CD4-positive, alpha-beta T cell (primary cell): ENCODE results near the gene HAX1. TPM values are rescaled to one million over a fixed set of nuclear protein-coding genes. Genes with fewer than 3 reads are reported as not detected.
"Not testable (repeated sequence)": the region's sequence is repeated elsewhere in the genome, so short reads cannot be mapped to it uniquely, and the experiment has no call there.

ENCODE experiments used
- ATAC-seq: fragments of 200-7000 bp; cut with Tn5 transposase; one replicate; pipeline ENCODE4 v1.10.0; 2022; ENCODE audit warnings: mild to moderate bottlenecking; ENCODE audit not compliant: poor library complexity
- CTCF ChIA-PET: fragments of 350-600 bp; sonication (Branson Sonifier 250); formaldehyde crosslinking; loops from one replicate; lab custom pipeline; 2021; ENCODE audit warnings: antibody characterized with exemption, inconsistent platforms; lab: Charles Lee
- POLR2A ChIA-PET: fragments of 350-600 bp; sonication (Branson Sonifier 250); formaldehyde crosslinking; loops from one replicate; lab custom pipeline; 2021; ENCODE audit warnings: antibody characterized with exemption, inconsistent platforms; lab: Charles Lee
- DNase-seq, 14 experiments: peaks; one replicate each; pipeline ENCODE4 v3.0.0-alpha.2; 2013 to 2020; ENCODE audit warnings: mixed read lengths in 2 of 14
- H3K27ac ChIP-seq, 2 donors: one replicate each; pipeline versions ENCODE4 v1.5.1 to v1.7.0; 2013; ENCODE audit warnings: low read length in 2 of 2, low read depth in 1 of 2, mild to moderate bottlenecking in 1 of 2
- H3K27me3 ChIP-seq, 2 experiments: 1 replicate in 1 of 2; 2 replicates in 1 of 2; pipeline versions ENCODE4 v1.6.1 to v1.7.0; 2013; ENCODE audit warnings: low read length in 2 of 2, control low read depth in 1 of 2, mild to moderate bottlenecking in 1 of 2, moderate library complexity in 1 of 2; ENCODE audit not compliant: insufficient read depth in 2 of 2, control insufficient read depth in 1 of 2
- H3K36me3 ChIP-seq: one replicate; pipeline ENCODE4 v1.6.1; 2013; ENCODE audit warnings: low read length, control low read depth; ENCODE audit not compliant: insufficient read depth
- H3K4me1 ChIP-seq: one replicate; pipeline ENCODE4 v1.6.1; 2013; ENCODE audit warnings: low read length, control low read depth; ENCODE audit not compliant: insufficient read depth
- H3K4me3 ChIP-seq: one replicate; pipeline ENCODE4 v1.5.1; 2013; ENCODE audit warnings: mild to moderate bottlenecking, low read length, moderate library complexity
- H3K9me3 ChIP-seq, 2 experiments: 1 replicate in 1 of 2; 2 replicates in 1 of 2; pipeline versions ENCODE4 v1.6.1 to v1.7.0; 2013; ENCODE audit warnings: low read length in 2 of 2, mild to moderate bottlenecking in 2 of 2, control low read depth in 1 of 2, moderate library complexity in 1 of 2; ENCODE audit not compliant: control insufficient read depth in 1 of 2, insufficient read depth in 1 of 2
- H3K27ac Mint-ChIP-seq: one replicate; pipeline ENCODE4 v1.8.0; 2020; ENCODE audit warnings: mixed read lengths
- H3K27me3 Mint-ChIP-seq: one replicate; pipeline ENCODE4 v1.8.0; 2021; ENCODE audit warnings: mixed read lengths
- H3K36me3 Mint-ChIP-seq: one replicate; pipeline ENCODE4 v1.8.0; 2021; ENCODE audit warnings: low read depth, mixed read lengths
- H3K4me1 Mint-ChIP-seq: one replicate; pipeline ENCODE4 v1.8.0; 2021; ENCODE audit warnings: low read depth, mixed read lengths
- H3K4me3 Mint-ChIP-seq: one replicate; pipeline ENCODE4 v1.8.0; 2020; ENCODE audit warnings: mild to moderate bottlenecking, mixed read lengths
- H3K9me3 Mint-ChIP-seq: one replicate; pipeline ENCODE4 v1.8.0; 2020; ENCODE audit warnings: mixed read lengths
- intact Hi-C, 2 experiments: fragments of 100-400 bp; cut with DNase I in 1 of 2; cut with micrococcal nuclease in 1 of 2; formaldehyde crosslinking; loops; one replicate each; pipeline versions ENCODE4 v1.15.1 to v1.9.0; 2023 to 2025; cut with DNase I, micrococcal nuclease
- total RNA-seq, 174 experiments: library from RNA in 2 of 174; stranded (reverse) in 2 of 174; gene quantifications; one replicate each; pipeline ENCODE4 v1.2.3 and lab custom pipeline; 2021 to 2026
- TF ChIP-seq, protein P1 (sequence below): fragments of 200-600 bp; IDR thresholded peaks from one replicate; pipeline ENCODE4 v1.8.0; 2022; ENCODE audit warnings: antibody characterized with exemption, mild to moderate bottlenecking

The HAX1 gene
- total RNA-seq, 2 experiments from 2014 or later = 57.5 to 62.5 TPM

DNA sequence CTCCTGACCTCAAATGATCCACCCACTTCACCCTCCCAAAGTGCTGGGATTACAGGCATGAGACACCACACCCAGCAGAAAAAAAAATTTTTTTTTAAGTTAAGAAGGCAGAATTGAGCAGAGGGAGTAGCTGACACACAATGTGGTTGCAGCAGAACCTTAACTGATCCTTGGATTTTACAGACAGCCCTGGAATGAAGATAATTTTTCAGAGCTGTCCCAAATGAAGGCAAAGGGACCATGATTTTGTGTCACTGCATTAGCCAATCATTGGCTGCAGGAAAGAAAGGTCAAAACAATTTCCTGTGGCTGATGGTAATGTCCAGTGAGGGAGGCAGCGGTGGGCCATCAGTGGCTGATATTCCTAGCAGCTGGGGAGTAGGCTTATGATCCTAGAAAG is 29.2 kb downstream of the HAX1 start:
- Histone ChIP-seq H3K36me3 (no peaks in the 10 kb centered on the region), H3K27me3 (no peaks in the 10 kb centered on the region), H3K9me3 (peaks cover 0 to 6% of the 10 kb centered on the region in 2 experiments), H3K27ac (no peak overlapping the region), H3K4me3 (no peak overlapping the region), H3K4me1 (no peaks in the 10 kb centered on the region)
- DNase-seq (no peak), ATAC-seq (no peak)
- ChIA-PET CTCF (no interaction called here), POLR2A (no interaction called here)
- Mint-ChIP-seq H3K4me3 (no peak overlapping the region), H3K36me3 (no peaks in the 10 kb centered on the region), H3K4me1 (no peaks in the 10 kb centered on the region), H3K27me3 (no peaks in the 10 kb centered on the region), H3K27ac (no peak overlapping the region), H3K9me3 (no peaks in the 10 kb centered on the region)
- TF ChIP-seq, protein P1, sequence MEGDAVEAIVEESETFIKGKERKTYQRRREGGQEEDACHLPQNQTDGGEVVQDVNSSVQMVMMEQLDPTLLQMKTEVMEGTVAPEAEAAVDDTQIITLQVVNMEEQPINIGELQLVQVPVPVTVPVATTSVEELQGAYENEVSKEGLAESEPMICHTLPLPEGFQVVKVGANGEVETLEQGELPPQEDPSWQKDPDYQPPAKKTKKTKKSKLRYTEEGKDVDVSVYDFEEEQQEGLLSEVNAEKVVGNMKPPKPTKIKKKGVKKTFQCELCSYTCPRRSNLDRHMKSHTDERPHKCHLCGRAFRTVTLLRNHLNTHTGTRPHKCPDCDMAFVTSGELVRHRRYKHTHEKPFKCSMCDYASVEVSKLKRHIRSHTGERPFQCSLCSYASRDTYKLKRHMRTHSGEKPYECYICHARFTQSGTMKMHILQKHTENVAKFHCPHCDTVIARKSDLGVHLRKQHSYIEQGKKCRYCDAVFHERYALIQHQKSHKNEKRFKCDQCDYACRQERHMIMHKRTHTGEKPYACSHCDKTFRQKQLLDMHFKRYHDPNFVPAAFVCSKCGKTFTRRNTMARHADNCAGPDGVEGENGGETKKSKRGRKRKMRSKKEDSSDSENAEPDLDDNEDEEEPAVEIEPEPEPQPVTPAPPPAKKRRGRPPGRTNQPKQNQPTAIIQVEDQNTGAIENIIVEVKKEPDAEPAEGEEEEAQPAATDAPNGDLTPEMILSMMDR = no peak
- intact Hi-C loops = no loop called here

DNA sequence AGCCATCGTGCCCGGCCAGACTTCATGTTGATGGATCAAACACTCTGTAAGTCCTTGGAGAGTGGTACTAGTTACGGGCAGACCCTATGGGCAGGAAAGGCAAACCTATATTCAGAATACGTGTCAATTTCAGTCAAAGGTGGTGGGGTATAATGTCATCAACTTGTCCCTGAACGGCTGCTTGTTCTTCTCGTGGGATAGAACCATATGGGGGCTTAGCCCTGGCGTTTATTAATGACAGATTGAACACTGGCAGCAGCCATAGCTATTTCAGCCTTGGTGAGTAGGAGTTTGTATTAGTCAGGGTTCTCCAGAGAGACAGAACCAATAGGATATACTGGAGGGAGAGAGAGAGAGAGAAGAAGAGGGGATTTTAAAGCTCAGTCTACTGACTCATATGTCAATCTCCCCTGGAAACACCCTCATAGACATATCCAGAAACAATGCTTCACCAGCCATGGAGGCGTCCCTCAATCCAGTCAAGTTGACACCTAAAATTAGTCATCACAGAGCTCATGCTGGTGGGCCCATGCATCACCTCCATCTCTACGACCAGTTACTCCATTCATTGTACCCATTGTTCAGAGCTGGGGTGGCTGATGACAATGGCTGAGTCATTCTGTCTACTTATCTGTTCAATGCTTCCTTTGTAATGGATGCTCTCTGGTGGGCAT is 32.4 kb downstream of the HAX1 start:
- Mint-ChIP-seq H3K27ac (no peak overlapping the region), H3K4me3 (no peak overlapping the region), H3K4me1 (no peaks in the 10 kb centered on the region), H3K27me3 (no peaks in the 10 kb centered on the region), H3K36me3 (no peaks in the 10 kb centered on the region), H3K9me3 (no peaks in the 10 kb centered on the region)
- TF ChIP-seq, protein P1 = no peak
- DNase-seq = no peak
- Histone ChIP-seq H3K4me1 (no peaks in the 10 kb centered on the region), H3K27me3 (no peaks in the 10 kb centered on the region), H3K9me3 (peaks cover 0 to 5% of the 10 kb centered on the region in 2 experiments), H3K36me3 (no peaks in the 10 kb centered on the region), H3K4me3 (no peak overlapping the region), H3K27ac (no peak overlapping the region)
- ATAC-seq = no peak
- ChIA-PET CTCF (no interaction called here), POLR2A (no interaction called here)
- intact Hi-C loops = loop anchor here in 1 of 2 experiments (2.0 kb wide), 1 partner anchor 16 kb away; no protein-coding TSS in a partner anchor

DNA sequence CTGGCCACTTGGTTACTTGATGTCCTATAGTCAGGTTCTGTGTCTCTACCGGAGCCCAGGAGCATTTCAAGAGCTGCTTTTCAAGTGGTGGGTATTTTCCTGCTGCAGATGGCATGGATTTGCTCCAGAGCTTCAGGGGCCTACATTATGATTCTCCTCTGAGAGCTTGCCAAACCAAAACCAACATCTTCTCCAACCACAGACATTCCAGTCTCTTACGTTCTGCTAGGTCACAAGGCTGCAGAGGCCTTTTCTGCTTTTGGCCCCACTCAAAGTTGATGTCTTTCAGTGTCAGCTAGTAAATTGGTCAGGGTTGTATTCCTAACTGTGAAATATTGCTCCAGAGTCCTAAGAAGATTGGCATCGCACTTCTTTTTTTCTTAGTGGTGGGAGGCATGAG is 33.7 kb downstream of the HAX1 start:
- Mint-ChIP-seq H3K9me3 (no peaks in the 10 kb centered on the region), H3K36me3 (no peaks in the 10 kb centered on the region), H3K27ac (no peak overlapping the region), H3K4me1 (no peaks in the 10 kb centered on the region), H3K4me3 (no peak overlapping the region), H3K27me3 (no peaks in the 10 kb centered on the region)
- no peak overlapping the region for H3K27ac ChIP-seq
- DNase-seq (no peak), ATAC-seq (no peak)
- CTCF ChIA-PET = no interaction called here
- TF ChIP-seq, protein P1 = no peak
- peaks cover 0 to 5% of the 10 kb centered on the region in 2 experiments for H3K9me3 ChIP-seq
- no peaks in the 10 kb centered on the region for H3K36me3 ChIP-seq
- no peaks in the 10 kb centered on the region for H3K4me1 ChIP-seq
- POLR2A ChIA-PET = no interaction called here
- no peak overlapping the region for H3K4me3 ChIP-seq
- intact Hi-C loops = no loop called here
- H3K27me3 ChIP-seq = no peaks in the 10 kb centered on the region

DNA sequence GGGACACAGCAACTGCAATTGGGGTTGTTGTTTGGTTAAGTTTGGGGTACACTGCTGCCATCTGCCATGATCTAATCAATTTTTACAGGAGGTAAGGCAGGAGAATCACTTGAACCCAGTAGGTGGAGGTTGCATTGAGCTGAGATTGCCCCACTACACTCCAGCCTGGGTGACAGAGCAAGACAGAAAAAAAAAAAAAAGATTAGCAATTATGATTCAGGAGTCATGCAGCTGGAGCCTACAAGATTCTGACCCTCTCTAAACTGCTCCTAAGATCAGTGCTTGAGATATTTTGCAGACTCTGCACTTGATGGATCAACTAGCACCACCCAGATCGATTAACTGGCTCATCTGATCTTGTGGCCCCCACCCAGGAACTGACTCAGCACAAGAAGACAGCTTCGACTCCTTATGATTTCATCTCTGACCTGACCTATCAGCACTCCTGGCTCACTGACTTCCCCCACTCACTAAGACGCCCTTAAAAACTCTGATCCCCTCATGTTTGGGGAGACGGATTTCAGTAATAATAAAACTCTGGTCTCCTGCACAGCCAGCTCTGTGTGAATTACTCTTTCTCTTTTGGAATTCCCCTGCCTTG is 35.3 kb downstream of the HAX1 start:
- H3K4me1 Mint-ChIP-seq, H3K4me3 Mint-ChIP-seq: not testable (repeated sequence)

DNA sequence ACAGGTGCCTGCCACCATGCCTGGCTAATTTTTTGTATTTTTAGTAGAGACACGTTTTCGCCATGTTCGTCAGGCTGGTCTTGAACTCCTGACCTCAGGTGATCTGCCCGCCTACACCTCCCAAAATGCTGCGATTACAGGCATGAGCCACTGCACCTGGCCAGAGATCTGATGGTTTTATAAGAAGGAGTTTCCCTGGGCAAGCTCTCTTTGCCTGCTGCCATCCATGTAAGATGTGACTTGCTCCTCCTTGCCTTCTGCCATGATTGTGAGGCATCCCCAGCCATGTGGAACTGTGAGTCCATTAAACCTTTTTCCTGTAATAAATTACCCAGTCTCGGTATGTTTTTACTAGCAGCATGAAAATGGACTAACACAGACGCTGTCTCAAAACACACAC is 36.7 kb downstream of the HAX1 start:
- H3K27ac Mint-ChIP-seq, H3K36me3 ChIP-seq, H3K4me1 Mint-ChIP-seq, CTCF ChIA-PET, POLR2A ChIA-PET, H3K4me1 ChIP-seq, H3K4me3 Mint-ChIP-seq, H3K9me3 Mint-ChIP-seq, ATAC-seq, H3K36me3 Mint-ChIP-seq, H3K4me3 ChIP-seq, H3K27me3 ChIP-seq, DNase-seq, H3K9me3 ChIP-seq, intact Hi-C loops, H3K27me3 Mint-ChIP-seq, H3K27ac ChIP-seq: not testable (repeated sequence)

More for the DNA sequence above, 35.3 kb downstream of the HAX1 start:
- intact Hi-C loops, H3K27ac ChIP-seq, H3K9me3 ChIP-seq, H3K27me3 Mint-ChIP-seq, H3K36me3 Mint-ChIP-seq, H3K4me1 ChIP-seq, H3K36me3 ChIP-seq, POLR2A ChIA-PET, ATAC-seq, H3K27ac Mint-ChIP-seq, H3K4me3 ChIP-seq, H3K9me3 Mint-ChIP-seq, H3K27me3 ChIP-seq: not testable (repeated sequence)
- peak in 1 of 14 experiments; percentile 13 for DNase-seq
- CTCF ChIA-PET = interaction anchor here (1.0 kb wide), 1 partner anchor 28 kb away, joined by 3 read pairs; no protein-coding TSS in a partner anchor
